NCI-H2081 (cell line): ENCODE results near the gene GPANK1.

Experiments
- DNase-seq, 2 experiments: peaks; one replicate each; lab custom pipeline; 2025; lab: John Stamatoyannopoulos, UW

GPANK1 gene

GRCh38 chr6:31691078-31691463 is 26.3 kb upstream of the GPANK1 start:
- DNase-seq: no peak

DNA sequence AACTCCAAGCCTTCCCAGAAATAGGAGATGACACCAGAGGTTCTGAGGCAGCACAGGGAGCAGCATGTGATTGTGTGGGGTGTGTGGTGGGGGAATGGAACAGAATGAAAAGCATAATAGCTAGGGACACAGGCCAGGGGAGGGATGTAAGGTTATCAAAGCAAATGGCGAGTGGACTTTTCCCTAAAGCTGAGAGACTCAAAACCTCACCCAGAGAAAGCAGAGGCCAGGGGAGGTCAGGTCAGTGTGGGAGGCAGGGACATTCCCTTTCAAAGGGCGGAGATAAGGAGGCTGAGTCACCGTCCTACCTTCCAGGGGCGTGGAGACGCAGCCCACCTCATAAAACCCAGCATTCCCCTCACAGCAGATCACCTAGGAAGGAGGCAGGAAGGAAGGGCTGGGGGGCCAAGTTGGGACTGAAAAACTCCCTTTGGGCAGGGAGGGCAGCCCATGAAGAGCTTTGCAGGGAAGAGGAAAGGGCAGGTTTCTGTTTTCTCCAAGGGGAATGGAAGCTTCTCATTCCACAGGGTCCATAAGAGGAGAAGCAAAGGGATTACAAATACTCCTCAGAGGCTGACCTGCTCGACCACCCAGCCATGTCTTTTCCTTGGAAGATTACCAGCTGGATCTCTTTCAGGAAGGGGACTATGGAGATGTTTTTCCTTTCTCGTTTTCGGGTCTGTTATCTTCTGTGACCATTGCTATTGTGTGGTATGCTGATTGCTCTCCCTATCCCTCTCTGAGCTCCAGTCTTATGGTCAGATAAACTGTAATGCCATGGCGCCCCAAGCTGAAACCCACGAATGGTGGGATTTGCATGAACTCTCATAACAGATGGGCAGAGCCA is 25.7 kb upstream of the GPANK1 start:
- no peak for DNase-seq

DNA sequence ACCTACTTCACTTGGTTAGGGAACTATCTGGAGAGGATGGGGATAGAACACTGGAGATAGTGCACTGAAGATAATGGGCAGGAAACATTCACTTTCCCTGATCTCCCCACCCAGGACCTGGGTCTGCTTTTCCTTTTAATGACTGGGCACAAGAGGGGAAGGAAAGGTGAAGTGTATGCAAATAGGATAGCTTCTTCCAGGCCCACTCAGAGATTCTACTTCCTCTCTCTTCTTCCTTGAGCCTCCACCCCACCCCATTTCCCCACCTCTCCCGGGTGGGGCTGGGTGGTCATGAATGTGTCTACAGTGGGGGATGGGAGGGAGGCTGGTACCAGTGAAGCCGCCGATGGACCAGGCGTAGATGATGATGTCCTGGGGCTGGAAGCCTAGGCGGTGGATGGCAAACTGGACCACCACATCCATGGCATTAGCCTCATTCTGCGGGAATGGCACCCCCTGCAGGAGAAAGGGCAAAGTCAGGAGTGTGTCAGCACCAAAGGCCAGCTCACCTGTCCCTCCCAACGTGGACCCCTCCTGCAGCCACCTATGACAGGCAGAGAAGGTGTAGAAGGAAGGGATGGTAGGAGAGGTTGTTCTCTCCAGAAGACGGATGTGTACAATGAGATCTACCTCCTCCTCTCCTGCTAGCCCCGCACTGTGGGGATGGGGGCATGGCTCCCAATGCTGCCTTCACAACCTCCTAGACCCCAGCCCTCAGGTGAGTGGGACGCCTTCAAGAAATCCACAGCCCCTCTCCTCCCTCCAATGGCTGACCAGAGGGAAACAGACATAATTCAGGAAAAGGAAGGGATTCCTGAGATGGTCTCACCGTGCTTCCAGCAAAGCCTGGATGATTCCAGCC is 24.7 kb upstream of the GPANK1 start:
- no peak for DNase-seq

DNA sequence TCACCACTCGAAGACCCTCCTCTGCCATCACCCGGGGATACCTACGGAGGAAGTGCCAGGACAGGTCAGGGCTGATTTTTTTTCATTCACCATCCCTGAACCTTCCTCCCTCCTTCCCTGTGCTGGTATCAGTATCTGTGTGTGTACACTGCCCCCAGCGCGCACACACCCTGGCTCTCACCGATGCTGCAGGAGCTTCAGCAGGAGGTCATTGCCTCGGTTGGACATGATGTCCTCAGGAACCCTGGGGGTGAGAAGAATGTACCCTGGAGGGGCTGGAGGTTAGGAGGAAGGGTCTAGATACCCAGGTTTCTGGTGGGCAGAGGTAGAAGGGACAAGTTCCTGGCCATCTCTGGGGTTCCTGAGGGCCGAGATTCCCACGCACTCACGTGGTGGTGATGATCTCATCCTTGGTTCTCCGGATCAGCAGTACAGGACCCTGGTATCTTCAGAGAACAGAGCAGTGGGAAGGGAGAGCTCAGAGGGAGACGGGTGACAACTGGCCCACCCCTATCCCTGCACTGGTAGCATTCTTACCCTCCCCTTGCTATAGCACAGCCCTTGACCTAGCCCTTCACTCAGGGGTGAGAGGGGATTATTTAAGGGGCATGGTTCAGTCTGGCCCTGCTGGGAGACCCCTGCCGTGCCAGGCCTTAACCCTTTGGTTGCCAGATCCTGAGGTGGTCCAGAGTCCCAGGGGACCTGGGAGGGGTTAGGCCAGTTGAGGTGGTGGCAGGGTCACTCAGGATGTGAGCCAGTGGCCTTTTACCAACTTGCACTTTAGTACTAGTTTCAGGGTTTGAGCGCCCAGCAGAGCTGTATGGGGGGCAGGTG is 23.3 kb upstream of the GPANK1 start:
- DNase-seq: no peak

- DNase-seq: no peak
Measured at GRCh38 chr6:31687321-31687720, 22.5 kb upstream of the GPANK1 start.

DNA sequence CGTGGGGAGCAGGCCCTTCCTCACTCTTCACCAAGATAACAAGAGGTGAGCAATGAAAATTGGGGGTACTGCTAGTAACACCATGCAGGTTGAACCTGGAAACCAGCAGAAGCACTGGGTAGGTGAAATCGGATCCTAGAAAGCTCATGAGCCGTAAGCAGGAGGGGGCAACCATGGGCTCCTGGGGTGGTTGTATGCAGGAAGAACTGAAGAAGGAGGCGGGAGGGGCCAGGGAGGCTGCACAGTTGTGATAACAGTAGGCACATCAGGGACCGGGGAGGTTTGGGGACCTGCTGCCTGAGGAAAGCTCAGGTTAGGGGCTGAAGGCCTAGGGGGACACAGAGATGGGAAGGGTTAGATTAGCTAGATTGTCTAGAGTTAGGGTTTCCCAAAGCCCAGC is 21.7 kb upstream of the GPANK1 start:
- no peak for DNase-seq

DNA sequence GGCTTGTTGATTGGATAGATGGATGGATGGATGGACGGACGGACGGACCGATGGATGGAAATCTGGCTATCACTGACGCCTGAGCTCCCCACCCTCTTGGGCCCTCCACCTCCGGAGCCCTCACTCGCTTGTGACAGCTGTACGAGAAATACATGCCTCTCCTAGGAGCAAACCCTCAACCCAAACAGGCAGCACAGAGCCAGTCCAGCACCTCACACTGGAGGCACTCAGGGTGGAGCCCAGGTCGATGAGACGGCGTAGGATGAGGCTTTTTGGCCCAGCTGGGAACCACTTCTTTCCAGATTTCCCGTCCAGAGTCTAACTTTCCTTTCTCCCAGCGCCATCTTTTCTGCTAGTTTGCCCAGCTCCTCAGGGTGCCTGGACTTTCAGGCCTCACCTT is 18.8 kb upstream of the GPANK1 start:
- DNase-seq: no peak

DNA sequence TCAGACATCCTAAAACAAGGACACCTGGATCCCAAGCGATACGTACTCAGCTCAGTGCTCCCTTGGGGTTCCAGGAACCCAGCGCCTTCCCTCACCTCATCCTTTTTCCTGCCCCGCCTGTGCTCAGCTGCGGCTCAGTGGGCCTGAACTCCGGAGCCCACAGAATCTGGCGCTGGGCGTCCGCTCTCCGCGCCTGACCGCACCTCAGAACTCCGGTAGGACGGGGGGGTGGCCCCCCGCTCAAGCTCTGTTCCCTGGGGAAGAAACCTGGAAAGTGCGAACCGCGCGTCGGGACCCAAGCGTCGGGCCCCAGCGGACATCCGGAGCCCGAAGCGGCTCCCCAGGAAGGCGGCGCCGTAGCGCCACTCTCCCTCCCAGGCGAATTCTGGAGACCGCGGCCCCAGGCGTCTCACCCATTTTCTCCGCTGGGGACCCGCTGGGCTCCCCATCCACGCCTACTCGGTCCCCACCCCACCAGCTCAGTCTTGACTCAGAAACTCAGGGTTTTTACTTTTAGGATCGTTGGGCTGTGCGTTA is 16.4 kb upstream of the GPANK1 start:
- peak; percentile 28 to 56 for DNase-seq

DNA sequence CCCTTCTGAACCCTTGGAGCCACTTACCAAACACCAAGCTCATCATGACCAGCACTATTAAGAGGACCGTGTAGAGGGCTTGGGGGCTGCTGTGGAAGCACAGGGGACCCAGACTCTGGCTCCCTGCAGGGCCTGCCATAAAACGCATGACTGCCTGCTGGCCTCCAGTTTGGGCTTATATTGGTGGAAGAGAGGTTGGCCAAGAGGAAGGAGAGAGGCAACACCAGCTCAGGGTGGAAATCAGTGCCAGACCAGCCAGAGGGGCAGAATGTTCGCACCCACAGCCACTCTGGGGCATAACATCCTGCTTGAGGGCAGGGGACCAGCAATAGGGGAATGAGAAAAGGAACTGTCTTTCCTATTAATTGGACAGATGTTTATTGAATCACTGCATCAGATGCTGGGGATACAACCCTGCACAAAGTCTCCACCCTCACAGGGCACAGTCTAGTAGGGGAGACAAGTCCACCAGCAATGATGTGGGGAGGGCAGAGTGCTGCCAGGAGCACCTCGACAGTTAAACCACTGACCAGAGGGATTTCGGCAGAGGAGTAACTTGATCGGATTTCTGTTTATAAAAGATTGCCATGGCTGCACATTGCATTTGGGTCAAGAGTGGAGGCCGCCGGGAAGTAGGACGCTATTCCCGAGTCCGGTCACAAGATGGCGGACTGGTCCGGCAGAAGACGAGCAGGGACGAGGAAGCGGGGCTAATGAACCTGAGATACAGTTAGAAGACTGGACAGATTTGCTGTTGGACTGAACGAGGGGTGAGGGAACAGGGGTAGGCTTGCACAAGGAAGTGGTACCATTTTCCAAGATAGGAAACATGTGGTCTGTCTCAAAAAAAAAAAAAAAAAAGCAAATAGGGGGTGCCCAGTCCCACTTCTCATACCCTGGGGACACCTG is 15.7 kb upstream of the GPANK1 start, which contains the start of gene LY6G5C:
Gene LY6G5C, minus strand, starts transcription at position 842 of the 909 bp plus-strand sequence. Its CDS starts 694 bp downstream, at position 148.
- peak; percentile 74 to 77 for DNase-seq

DNA sequence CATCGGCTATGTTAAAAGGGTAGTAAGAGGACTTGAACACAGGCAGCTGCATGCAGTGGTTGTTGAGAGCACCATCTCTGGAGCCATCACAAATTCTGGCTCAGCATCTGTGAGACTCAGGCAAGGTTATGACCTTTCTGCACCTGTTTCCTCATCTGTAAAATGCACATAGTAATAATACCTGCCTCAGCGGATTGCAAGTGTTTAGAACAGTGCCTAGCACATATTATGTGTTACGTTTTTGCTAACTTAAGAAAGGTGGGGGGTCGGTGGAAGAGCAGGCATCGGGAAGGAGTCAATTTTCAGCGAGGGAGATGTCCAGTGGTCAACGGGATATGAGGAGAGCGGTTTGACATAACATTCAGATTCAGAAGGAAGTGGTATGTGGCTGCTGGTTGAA is 13.2 kb upstream of the GPANK1 start:
- DNase-seq: no peak

DNA sequence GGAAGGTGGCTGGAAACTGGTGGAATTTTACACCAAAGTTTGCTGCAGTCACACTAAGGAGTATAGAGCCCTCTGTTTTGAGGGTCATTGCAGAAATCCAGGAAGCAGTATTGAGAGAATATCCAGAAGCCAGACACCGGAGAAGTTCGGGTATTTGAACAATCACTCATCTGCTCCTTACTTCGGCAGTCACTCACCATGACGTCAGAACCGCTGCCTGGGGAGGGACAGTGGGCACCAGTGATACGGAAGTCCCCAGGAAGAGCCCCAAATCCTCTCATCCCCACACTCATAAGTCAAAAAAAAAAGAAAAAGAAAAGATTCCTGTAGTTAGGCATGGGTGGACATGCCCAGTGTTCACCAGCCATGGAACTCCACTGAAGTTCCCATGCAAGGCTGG is 12.1 kb upstream of the GPANK1 start:
- DNase-seq: no peak

DNA sequence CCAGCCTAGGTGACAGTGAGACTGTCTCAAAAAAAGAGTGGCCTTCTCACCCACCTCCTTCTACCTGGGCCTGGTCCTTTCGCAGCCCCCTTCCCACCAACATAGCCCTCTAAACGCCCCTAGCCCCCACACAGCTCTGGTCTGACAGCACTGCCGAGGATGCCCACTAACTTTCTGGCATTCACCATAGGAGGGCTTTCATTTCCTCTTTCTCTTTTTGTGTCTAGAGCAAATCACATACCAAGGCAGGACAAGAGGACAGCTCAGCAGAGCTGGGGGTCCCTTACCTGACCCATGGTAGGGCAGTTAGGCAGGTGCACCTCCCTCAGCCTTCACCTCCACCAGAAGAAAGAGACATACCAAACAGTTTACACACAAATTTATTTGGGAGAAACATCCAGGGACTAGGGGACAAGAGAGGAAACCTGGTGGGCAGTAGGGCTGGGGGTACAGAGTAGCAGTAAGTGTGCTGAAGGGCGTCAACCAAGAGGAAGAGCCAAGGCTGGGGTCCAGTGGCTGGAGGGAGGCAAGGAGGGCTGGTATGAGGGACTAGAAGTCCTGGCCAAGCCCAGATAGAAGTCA is 11.6 kb upstream of the GPANK1 start:
- no peak for DNase-seq

DNA sequence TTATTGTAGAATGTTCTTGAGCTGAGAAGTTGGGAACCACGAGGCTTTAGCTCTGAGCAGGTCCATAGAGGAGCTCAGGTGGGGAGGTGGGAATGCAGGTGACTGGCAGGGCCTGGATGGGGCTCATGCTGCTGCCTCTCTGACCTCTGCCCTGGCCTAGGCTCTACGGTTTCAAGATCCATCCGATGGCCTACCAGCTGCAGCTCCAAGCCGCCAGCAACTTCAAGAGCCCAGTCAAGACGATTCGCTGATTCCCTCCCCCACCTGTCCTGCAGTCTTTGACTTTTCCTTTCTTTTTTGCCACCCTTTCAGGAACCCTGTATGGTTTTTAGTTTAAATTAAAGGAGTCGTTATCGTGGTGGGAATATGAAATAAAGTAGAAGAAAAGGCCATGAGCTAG is 4.9 kb upstream of the GPANK1 start, which contains the start of gene LY6G5B:
Gene LY6G5B, plus strand, starts transcription at position 301 of the 400 bp plus-strand sequence. CDS start 975 bp downstream, outside the sequence.
- no peak for DNase-seq

DNA sequence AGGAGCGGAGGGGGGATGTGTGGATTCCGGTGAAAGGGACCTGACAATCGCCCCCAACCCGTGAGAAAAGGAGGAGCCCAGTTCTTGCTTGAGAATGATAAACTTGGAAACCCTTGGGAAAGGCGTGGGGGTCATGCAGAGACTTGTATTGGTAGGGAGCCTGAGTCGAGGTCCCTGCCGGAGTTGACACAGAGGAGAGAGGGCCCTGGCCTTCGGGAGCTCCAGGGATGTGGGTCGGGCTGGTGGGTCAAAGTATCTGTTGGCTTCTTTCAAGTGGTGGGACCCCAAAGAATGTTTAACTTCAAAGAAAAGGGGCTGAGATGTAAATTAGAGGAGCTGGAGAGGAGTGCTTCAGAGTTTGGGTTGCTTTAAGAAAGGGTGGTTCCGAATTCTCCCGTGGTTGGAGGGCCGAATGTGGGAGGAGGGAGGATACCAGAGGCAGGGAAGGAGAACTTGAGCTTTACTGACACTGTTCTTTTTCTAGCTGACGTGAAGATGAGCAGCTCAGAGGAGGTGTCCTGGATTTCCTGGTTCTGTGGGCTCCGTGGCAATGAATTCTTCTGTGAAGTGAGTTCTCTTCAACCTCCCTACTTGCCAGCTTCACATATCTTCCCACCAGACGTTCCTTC is 1.7 kb upstream of the GPANK1 start:
- DNase-seq: no peak

- DNase-seq: peak; percentile 97 to 98
Measured at GRCh38 chr6:31665501-31666336, 922 bp upstream of the GPANK1 start, which contains the start of gene CSNK2B. Gene CSNK2B, plus strand, starts transcription at chr6:31666080. Its CDS starts 752 bp downstream, at chr6:31666832.

GRCh38 chr6:31663961-31664789 is 622 bp downstream of the GPANK1 start:
- peak in 1 of 2 experiments; percentile 29 for DNase-seq

DNA sequence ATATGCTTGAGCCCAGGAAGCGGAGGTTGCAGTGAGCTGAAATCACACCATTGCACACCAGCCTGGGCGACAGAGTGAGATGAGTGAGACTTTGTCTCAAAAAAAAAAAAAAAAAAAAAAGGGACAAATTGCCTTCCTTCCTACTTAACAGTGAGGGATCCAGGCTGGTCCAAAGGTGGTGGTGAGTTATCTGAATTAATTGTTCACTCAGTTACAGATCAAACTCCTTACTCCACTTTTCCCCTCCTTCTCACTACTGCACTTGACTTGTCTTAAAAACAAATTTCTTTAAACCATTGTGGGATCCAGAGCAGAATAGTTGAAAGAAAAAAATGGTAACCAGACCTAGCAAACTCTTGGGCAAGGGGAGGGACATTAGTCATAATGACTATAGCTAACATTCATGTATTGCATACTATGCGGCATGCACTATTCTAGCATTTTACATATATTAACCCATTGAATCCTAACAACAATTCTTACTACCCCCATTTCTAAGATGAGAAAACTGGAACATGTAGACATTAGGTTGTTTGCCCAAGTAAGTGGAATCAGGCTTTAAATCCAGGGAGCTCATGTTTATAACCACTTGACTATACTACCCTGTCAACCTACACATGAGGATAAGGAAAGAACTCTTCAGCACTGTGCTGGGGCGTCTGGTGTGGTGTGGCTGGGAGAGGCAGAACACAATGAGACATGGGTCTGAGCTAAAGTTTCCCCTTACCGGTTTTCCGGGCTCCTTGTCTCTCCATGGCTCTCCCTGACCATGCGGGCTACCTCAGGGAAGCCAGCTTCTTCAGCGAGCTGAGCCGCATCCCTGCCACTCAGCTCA is 1.5 kb downstream of the GPANK1 start:
- no peak for DNase-seq
